CD1c-positive myeloid dendritic cell (primary cell): ENCODE data around the gene USH1C.
A peak's percentile ranks its signal among the peaks of the same experiment; 100 is the strongest.

Experiments used
- DNase-seq: peaks from one replicate; pipeline ENCODE4 v3.0.0-alpha.2; 2016; ENCODE audit errors: extremely low spot score

USH1C gene

DNA sequence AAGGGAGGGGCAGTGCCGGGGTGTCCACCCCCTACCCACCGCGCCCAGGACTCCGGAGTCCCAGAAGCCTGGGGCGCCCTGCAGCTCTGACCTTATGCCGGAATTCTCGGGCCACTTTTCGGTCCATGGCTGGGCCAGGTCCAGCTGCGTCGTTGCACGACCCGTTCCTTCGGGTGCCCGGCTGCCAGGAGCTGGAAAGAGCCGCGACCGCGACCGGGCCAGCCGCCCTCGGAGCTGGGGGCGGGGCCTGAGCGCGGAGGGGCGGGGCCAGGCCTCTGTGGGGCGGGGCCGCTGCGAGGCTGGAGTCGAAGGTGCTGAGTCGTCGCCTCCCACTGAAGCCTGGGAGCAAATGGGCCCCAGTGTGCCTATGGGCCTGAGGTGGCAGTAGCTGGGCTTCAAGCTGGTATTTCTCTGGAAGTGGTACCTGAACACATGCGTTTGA, at the start of gene USH1C:
Gene USH1C, minus strand, starts transcription at position 236 of the 442 bp plus-strand sequence. Its CDS starts 109 bp downstream, at position 127.
- peak; percentile 23 for DNase-seq

DNA sequence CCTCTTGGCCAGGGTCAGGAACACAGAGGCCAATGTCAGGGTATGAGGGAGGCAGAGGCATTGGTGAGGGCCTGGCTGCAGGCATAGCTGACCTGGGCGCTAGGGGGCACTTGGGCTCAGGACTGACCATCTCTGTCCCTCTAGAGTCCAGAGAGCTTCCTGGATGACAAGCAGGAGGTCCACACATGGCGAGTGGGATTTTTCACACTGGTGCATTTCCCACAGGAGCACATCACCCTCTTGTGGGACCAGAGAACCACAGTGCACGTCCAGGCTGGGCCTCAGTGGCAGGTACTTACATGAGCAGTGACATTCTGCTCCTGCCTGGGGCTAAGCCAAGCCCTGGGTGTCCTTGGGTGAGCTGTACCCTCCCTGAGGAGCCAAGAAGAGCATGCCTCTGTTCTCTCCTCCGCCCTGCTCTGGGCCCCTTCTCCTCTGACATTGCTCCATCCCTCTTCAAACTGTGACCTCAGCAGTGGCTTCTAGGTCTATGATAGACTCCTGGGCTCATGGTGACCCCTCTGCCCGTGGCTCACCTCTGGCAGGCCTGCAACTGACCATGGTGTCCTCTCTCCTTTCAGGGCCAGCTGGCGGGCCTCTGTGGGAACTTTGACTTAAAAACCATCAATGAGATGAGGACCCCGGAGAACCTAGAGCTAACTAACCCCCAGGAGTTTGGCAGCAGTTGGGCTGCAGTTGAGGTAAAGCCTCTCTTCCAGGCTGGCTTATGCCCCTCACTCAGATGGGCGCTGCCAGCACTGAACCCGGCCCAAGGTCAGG, 49.4 kb upstream of the USH1C start:
- no peak for DNase-seq

DNA sequence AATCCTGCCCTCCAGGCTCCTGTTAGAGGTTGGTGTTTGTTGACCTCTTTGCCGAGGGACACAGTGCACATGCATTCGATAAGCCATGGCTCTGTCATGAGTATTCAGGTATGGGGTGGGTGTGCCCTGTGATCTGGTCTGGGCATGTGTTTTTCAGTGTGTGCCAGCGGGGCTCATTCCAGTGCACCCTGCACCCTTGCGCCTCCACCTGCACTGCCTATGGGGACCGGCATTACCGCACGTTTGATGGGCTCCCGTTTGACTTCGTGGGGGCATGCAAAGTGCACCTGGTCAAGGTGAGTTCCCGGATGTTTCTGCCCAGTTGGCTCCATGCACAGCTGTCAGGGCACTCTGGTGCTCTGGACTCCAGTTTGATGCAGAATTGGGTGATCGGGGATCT, 47.1 kb upstream of the USH1C start:
- DNase-seq = no peak

DNA sequence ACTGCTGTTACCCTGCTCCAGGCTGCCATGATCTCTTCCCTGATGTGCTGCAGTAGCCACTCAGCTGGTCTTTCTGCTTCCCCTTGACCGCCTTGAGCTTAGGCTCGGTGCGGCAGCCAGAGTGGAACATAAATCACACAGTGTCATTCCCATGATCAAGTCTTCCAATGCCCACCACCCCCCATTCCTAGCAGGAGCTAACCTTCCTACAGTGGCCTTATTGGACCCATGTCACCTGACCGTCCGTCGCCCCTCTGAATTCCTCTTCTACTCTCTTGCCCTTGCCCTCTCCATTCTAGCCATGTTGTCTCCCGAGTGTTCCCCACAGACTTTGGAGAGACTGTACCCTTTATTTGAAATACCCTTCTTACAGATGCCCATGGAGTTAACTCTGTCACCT, 46.2 kb upstream of the USH1C start:
- no peak for DNase-seq

DNA sequence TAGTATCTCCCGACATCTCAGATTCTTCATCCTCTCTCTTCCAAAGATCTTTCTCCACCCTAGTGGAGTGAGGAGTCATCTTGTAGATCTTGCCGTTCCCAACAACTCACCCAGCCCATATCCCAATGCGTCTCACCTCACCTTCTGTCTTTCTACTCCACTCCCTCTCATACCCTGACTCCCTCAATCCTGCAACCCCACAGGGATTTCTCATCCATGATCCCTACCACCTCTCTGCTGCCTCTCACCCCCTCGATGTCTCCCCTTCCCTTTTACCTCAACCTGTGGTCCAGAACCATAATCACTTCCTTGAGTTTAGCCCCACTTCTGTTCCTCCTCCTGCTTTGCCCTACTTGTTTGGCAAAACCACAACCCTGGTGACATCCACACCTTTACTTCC, 44.5 kb upstream of the USH1C start:
- no peak for DNase-seq

DNA sequence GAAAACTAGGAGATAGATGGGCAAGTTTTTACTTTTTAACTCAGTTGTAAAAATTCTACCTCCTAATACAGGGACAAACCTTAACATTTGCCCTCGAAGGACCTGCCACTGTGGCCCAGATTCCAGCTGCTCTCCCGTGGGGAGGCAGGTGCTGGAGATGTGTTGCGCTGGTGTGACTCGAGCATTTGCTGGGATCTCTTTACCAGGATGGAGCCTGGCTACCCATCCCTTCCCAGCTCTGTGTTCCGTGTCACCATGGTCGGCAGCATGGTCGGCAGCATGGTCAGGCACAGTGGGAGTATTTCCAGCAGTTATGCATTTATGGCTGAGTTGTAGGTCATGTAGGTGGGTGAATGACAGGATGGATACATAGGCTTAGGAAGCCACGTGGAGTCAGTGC, 44.0 kb upstream of the USH1C start:
- DNase-seq = no peak

DNA sequence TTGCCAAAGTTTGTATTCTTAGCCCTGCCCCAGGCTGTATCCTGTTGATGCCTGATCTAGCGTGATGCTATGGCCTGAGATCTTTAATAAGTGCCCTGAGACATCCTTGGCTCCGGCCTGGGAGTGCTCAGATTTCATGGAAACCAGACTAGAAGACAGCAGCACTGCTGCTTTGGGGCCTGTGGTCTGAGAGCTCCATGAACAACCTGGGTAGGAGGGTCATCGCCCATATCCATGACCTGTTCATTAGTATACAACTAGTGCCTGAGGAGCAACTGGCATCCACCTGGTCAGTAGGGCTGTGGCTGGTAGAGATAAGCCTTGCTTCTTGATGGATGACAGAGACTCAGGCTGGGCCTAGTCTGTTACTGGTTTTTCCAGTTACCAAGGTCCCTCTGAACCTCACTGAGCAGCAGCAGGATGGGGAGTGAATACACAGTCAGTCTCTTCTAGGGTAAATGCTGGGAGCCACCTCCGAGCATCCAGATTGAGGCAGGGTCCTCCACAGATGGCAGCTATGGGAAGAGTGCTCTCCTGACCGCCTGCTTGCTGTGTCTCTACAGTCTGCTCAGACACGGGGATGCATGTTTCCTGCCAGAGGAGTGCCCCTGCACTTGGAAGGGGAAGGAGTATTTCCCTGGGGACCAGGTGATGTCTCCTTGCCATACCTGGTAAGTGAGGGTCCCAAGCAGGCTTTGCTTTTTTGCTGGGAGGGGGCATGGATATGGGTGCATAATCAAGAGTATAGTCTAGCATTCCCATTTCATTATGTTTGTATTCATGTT, 41.9 kb upstream of the USH1C start:
- no peak for DNase-seq

DNA sequence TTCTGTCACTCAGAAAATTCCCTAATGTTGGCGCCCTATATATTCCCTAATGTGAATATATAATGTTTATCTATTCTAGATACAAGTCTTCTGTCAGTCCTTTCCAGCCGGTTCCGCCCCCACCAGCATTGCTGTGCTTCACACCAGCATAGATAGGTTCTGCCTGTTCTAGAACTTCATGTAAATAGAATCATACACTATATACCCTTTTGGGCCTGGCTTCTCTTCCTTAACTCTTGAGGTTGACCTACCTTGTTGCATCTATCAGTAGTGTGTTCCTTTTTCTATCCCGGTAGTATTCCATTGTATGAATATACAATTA, 37.5 kb upstream of the USH1C start:
- DNase-seq = no peak

DNA sequence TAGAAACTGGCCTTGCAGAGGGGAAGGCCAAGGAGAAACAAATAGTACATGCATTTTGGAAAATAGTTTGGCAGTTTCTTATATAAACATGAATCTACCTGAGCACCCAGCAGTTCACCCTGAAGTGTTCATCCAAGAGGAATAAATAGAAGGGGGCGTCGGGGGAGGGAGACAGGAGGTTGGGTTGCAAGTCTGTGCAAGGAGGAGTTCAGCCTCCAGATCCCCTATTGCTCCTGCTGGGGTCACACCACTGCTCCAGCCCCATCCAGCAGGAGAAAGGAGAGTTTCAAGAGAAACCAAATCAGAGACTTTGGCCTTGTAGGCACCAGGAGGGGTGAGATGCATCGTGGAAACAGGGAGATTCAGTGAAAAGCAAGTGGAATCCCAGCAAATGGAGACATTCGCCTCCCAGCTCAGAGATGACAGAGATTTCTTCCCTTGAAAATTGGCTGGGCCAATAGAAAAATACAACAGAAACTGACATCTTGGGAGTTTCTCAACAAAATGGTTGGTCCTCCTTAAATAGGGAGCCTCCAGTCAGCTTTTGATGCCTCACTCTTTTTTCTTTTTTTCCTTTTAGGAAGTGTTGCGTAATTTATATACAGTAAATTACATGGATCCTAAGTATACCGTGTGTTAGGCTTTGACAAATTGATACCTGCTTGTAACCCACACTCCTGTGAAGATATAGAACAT, 37.0 kb upstream of the USH1C start:
- no peak for DNase-seq

DNA sequence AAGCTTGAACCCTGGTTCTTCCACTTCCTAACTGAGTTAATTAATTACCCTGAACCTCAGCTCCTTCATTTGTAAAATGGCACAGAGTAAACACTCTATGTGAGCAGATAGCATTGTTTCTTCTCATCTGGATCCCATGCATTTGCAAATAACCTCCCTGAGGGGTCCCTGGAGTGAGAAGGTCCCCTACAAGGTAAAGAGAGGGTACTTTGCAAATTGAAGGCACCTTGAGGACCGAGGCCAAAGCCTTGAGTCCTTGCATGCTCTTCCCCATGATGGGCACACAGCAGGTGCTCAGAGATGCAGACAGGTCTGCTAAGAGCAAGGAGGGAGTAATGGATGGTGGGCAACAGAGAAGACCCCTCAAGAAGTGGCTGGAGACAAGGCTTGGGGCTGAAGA, 36.1 kb upstream of the USH1C start:
- no peak for DNase-seq

DNA sequence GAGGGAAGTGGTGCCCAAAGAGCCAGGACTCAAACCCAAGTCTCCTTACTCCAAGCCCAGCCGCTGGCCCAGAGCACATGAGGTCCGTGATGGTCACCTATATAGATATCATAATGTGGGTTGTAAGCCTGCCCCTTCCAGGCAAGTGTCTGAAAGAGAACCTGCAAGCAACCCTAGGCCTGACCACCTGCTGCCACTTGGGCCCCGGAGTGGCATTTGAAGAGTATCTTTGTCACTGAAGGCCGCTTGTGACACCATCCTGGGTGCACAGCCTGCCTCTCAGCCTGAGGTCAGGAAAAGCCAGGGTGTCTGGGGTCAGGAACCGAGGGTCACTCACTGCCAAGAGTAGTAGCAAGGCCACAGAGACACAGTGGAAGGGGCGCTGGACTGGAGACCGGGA, 35.2 kb upstream of the USH1C start:
- DNase-seq = no peak

DNA sequence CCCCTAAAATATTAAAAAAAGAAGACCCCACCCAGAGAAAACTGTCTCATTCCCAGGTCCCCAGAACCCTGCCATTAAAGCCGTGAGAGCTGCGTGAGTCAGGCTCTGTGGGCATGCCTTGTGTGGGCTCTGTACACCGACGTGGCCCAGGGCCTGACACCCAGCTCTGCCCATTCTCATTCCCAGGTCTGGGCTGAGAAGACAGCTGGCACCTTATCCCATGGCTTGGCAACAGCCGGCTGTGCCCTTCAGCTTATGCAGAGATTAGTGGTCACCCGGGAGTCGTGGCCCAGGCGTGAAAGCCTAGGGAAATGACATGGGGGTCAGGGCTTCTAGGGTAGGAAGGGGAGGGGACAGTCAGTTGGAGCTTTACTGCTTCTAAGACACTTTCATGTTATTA, 34.7 kb upstream of the USH1C start:
- DNase-seq = no peak

DNA sequence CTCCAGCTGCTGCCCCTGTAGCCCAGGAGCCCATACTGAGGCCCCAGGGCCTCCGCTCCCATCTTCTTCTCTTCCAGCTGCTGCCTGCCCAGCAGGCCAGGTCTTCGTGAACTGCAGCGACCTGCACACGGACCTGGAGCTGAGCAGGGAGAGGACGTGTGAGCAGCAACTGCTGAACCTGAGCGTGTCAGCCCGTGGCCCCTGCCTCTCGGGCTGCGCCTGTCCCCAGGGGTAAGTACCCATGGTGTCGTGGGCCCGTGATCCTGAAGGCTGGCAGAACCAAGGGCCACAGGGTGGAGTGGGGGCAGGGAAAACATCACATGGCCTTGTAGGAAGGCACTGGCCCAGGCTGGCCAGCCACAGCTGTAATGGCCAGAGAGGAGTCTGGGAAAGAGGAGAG, 34.1 kb upstream of the USH1C start:
- no peak for DNase-seq

DNA sequence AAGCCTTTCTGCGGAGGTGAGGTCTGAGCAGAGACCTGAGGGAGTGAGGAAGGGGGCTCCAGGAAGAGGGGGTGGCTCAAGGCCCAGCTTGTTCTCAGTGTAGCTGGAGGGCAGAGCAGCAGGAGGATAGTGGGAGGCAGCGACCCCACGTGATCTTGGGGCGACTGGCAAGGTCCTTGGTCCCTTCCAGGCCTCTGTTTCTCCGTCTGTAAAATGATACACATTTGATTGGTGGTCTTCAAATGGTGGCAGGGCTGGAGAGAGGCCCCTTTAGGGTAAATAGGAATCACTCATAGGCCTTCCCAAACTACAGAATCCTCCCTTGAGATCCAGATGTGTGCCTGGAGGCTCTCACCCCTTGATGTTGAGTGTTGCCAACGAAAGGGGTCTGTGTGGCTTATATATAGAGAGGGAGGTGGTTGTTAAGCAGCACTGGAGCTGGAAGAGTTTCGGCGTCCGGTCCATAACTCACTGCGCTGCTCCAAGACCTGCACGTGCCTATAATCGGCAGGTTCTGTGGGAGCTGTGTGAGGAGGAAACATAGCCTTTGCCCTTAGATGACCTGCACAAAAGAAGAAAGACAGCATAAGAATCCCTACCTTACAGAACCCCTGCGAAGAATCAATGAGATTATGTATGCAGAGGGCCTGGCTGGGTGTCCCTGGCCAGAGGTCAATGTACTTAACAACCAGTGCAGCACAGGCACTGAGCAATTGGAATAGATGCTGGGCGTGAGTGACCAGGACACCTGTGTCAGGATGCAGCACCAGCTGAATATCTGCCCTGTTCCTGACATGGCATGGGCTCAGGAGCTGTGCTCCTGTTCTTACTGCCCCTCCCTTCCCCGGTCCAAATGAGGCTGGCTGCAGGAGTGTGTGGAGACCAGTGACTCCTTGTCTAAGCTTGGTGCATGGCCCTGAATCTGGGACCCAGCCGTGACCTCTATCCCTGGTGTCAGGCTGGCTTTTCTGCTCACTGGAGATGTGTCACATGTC, 31.5 kb upstream of the USH1C start:
- DNase-seq = no peak

DNA sequence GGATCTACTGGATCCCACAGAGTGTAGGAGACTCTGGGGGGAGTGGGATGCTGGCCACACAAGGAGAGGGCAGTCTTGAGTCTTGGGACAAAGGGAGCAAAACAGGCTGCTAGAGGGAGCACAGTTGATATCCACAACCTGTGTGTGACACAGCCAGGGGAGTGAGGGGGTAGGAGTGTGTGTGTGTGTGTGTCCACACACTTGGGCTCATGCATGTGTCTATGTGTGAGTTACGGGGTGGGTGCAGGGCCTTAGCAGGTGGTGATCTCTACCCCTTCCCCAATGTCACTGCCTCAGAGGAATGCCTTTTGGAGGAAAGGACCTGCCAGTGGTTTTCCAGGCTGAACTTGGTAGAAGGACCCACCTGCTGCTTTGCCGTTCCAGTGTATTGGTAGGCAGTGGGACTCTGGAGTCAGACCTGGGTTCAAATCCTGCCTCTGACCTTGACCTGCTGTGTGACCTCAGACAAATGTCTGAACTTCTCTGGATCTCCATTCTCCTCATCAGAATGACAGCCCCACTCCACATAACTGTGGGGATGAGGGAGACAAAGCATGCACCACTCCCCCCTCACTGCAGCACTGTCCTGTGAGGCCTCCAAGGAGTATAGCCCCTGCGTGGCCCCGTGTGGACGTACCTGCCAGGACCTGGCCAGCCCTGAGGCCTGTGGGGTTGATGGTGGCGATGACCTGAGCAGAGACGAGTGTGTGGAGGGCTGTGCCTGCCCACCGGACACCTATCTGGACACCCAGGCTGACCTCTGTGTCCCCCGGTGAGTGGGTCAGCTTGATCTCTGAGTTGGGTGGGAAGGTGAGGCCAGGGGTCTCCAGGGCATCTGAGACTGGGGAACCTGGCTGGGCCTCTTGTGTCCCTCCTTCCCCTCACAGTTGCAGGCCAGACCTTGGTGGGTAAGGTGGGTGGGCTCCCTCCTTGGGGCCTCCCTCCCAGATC, 30.2 kb upstream of the USH1C start:
- no peak for DNase-seq

DNA sequence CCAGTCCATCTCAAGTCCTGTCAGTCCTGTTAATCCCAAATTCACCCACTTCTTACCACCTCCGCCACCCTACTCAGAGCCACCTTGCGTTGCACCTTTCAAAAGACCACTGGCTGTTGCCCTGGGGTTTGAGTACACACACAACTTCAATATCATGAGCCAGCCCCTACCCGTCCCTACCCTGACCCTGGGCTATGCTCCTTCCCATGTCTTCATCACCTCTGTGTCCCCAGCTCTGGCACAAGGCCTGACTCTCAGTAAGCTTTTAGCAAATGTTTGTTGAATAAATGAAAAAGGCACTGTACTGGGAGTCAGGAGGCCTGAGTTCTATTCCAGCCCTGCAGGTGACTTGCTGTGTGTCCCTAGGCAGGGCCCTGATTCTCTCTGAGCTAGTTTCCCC, 29.3 kb upstream of the USH1C start:
- no peak for DNase-seq

DNA sequence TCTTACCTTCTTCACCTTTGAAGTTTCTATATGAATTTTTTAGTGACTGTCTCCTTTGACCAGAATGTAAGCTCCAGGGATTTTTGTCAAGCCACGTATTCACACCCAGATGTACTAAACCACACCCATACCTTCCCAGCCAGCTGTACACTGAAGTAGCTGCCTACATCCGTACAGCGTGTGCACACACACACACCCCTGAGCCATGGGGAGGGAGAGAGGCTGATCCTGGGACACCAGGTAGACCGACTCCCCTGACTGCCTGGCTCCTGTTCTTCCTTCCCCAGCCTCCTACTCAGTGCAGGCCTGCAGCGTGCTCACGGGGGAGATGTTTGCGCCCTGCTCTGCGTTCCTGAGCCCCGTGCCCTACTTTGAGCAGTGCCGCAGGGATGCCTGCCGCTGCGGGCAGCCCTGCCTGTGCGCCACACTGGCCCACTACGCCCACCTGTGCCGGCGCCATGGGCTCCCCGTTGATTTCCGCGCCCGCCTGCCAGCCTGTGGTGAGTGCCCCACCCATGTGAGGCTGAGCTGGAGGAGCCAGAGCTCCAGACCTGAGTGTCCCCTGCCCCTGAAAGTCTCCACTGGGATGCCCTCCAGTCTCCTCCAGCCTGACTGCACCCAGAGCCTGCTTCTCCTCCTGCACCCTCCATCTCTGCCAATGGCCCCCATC, 28.7 kb upstream of the USH1C start:
- DNase-seq = no peak

DNA sequence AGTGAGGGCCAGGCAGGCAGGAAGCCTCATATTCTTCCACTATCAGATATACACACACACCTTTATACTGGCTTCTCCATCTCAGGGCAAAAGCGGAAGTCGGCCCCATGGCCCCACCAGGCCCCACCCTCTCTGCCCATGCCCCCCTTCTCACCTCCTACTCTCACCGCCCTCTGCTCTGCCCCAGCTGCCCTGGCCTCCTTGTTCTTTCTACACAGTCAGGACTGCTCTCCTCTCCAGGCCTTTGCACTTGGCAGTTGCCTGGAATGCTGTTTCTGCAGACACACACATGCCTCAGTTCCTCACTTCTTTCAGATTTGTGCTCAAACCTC, 28.1 kb upstream of the USH1C start:
- no peak for DNase-seq

DNA sequence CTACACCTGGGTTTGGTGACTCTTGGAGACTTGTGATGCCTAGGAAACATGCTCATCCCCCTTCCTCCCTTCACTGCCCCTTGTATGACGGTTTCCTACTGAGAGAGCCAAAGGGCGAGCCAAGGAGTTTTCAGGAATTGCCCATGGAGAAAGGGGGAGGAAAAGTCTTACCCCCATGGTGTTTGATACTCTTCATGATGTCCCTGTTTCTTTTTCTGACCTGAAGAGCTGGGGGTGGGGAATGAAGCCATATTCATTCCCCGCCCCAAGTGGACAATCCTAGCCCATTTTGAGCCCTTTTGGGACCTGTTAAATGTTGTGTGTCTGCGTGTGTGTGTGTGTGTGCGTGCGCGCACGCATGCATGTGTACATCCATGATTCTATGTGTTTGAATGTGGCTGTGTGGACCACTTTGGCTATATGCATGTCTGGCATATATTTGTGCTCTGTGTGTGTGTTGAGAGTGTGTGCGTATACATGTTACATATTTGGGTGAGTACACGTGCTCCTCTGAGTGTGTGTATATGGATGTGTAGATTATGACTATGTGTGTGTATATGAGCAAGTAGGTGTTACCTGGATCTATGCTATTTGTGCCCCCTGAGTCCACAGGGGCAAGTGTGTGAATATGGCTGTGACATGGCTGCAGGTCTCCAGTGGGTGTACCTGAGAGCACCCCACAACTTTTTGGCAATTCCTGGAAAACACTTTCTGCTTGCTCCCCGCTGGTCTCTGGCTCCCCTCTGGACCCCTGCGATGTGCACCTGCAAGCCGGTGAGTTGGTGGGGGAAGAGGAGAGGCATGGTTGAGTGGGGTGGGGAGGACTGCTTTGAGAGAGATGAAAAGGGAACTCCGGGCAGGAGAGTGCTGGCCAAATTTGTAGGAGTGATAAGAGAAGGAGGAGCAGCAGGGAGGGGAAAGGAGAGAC, 27.5 kb upstream of the USH1C start:
- DNase-seq = no peak
